SK-N-SH (cell line): ENCODE results near the gene CD180.

Experiments used
- USF2 ChIP-seq: fragments of 150-350 bp; IDR thresholded peaks from 2 replicates; pipeline ENCODE4 v1.6.1; 2017; ENCODE audit warnings: antibody characterized with exemption, low read length, low read depth, borderline replicate concordance
- TF ChIP-seq, protein P1 (sequence below): fragments of 150-350 bp; IDR thresholded peaks from 2 replicates; pipeline ENCODE4 v1.6.1; 2016; ENCODE audit warnings: mild to moderate bottlenecking, low read depth, low read length
- TF ChIP-seq, protein P2 (sequence below): fragments of 200-600 bp; sonication (generic); IDR thresholded peaks from 2 replicates; pipeline ENCODE4 v1.6.1; 2017; ENCODE audit warnings: antibody characterized with exemption, mild to moderate bottlenecking, moderate library complexity

DNA sequence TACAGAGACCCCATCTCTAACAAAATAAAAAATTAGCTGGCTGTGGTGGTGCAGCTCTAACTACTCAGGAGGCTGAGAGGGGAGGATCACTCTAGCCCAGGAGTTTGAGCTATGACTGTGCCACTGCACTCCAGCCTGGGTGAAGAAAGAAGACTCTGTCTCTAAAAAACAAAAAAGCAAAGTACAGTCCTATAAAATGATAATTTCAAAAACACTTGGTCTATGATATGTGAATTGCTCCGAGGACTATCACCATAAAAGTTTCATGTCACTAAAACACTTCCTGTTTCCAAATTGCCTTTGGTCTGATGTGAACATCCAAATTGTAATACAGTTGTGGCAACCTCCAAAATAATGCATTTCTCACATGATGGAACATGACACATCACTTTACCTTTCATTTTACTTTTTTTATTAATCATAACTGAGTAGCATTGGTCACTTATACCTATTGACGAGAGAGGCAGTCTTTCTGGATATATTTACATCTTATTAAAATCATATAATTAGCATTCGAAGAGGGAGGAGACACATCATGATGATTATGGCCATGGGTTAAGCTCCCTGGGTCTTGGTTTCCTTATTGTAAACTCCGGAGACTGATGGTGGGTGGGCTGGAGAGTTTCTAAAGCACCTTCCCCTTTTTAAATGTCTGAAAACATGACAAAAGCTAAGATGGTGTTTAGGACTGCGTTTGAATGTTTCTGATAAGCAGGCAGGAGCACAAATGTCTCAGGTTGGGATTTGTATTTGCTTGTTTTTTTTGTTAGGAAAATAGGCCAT lies 25.8 kb upstream of the CD180 start:
- TF ChIP-seq, protein P1, sequence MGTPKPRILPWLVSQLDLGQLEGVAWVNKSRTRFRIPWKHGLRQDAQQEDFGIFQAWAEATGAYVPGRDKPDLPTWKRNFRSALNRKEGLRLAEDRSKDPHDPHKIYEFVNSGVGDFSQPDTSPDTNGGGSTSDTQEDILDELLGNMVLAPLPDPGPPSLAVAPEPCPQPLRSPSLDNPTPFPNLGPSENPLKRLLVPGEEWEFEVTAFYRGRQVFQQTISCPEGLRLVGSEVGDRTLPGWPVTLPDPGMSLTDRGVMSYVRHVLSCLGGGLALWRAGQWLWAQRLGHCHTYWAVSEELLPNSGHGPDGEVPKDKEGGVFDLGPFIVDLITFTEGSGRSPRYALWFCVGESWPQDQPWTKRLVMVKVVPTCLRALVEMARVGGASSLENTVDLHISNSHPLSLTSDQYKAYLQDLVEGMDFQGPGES: no peak
- TF ChIP-seq, protein P2, sequence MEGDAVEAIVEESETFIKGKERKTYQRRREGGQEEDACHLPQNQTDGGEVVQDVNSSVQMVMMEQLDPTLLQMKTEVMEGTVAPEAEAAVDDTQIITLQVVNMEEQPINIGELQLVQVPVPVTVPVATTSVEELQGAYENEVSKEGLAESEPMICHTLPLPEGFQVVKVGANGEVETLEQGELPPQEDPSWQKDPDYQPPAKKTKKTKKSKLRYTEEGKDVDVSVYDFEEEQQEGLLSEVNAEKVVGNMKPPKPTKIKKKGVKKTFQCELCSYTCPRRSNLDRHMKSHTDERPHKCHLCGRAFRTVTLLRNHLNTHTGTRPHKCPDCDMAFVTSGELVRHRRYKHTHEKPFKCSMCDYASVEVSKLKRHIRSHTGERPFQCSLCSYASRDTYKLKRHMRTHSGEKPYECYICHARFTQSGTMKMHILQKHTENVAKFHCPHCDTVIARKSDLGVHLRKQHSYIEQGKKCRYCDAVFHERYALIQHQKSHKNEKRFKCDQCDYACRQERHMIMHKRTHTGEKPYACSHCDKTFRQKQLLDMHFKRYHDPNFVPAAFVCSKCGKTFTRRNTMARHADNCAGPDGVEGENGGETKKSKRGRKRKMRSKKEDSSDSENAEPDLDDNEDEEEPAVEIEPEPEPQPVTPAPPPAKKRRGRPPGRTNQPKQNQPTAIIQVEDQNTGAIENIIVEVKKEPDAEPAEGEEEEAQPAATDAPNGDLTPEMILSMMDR: no peak
- TF ChIP-seq USF2: no peak
